SK-N-MC (cell line): ENCODE results near the gene DTNBP1.

Source experiments
- EZH2 ChIP-seq: fragments of 200-600 bp; sonication (generic); IDR thresholded peaks from one replicate; pipeline ENCODE4 v1.6.1; 2017; ENCODE audit warnings: antibody characterized with exemption
- POLR2AphosphoS5 ChIP-seq: IDR thresholded peaks from 2 replicates; pipeline ENCODE4 v1.6.1; 2012; ENCODE audit warnings: mild to moderate bottlenecking, low read depth, low read length, borderline replicate concordance

- TF ChIP-seq POLR2AphosphoS5 (no peak), EZH2 (no peak)
These were observed 31.4 kb downstream of the DTNBP1 start for GRCh38 chr6:15631432-15631831.
